HG03354 (cell line): Measurements from ENCODE around the gene ELP4.

ENCODE experiments used
- ATAC-seq: cut with Tn5 transposase; IDR thresholded peaks from one replicate; pipeline ENCODE4 v1.9.1; 2021; ENCODE audit warnings: mild to moderate bottlenecking; ENCODE audit not compliant: unreplicated experiment, poor library complexity, severe bottlenecking

The ELP4 gene

GRCh38 chr11:31828217-31828616 is 318.6 kb downstream of the ELP4 start:
- ATAC-seq, result no peak

DNA sequence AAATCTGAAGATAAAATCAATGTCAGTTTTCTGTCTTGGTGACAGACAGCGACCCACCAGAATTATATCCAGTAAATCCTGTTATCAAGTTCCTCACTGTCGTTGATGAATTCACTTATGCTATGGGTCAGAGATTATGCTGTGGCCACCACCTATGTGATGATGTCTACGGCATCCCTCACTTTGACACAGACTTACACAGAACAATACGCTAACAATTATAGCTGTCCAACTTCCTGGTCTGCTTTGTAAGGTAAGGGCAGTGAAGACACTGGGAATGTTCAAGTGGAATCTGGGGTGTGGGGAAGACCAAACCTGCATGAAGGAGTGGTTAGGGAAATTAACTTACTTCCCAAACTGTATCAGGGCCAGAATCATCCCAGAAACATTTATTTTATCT is 320.8 kb downstream of the ELP4 start:
- ATAC-seq, result no peak

- no peak for ATAC-seq
Observed at GRCh38 chr11:31834237-31834636, 324.7 kb downstream of the ELP4 start.
